Erythroblast (primary cell): ENCODE data around the gene SRGAP3.
A peak's percentile ranks its signal among the peaks of the same experiment; 100 is the strongest.

Experiments used
- DNase-seq, 2 experiments: peaks; one replicate each; lab custom pipeline; 2025; lab: John Stamatoyannopoulos, UW
- GATA1 ChIP-seq: IDR thresholded peaks from 2 replicates; pipeline ENCODE4 v1.6.1; 2011; ENCODE audit warnings: low read depth, mild to moderate bottlenecking, control low read depth, low read length, moderate library complexity
- POLR2A ChIP-seq: IDR thresholded peaks from 2 replicates; pipeline ENCODE4 v1.6.1; 2011; ENCODE audit warnings: mild to moderate bottlenecking, low read length

SRGAP3 gene

DNA sequence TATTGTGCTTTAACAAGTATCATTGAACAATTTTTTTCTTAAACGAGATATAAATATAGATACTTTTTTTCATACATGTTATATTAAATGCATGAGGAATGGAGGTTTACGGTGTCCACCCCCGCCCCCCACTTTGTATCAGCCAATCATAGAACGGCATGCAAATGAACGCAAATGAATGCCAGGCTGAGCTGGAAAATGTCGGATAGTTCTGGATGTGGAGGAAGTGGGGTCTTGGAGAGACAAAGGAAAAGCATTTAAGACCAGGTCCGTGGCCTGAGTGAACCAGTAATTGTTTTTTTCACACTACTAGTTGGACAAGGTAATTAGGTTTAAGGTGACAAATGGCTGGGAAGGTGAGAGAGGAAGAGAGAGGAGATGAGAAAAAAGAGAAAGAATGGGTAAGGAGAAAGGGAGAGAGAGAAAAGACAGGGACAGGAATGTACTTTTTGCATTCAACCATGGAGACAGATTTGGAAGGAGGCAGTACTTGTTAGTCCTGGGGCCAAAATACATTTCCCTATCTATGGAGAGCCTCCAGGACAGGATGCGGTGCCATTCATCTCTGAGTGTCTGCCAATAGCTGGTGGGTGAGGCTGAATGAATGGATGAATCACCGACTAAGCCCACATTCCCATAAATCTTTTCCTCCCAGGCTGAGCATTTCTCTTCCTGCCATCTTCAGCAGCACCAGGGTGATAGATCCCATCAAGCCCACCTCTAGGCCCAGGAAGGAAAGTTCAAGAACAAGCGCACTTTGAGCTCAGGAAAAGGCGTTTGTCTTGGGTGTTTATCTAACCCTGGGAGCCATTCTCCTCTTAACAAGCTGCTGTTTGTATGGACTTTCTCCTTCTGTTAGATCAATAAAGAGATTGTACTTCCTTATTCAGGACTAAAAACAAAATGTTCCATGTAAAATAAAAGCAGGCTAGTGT is 284.7 kb downstream of the SRGAP3 start:
- DNase-seq, result no peak
- TF ChIP-seq GATA1, result no peak
- no peak for TF ChIP-seq POLR2A

DNA sequence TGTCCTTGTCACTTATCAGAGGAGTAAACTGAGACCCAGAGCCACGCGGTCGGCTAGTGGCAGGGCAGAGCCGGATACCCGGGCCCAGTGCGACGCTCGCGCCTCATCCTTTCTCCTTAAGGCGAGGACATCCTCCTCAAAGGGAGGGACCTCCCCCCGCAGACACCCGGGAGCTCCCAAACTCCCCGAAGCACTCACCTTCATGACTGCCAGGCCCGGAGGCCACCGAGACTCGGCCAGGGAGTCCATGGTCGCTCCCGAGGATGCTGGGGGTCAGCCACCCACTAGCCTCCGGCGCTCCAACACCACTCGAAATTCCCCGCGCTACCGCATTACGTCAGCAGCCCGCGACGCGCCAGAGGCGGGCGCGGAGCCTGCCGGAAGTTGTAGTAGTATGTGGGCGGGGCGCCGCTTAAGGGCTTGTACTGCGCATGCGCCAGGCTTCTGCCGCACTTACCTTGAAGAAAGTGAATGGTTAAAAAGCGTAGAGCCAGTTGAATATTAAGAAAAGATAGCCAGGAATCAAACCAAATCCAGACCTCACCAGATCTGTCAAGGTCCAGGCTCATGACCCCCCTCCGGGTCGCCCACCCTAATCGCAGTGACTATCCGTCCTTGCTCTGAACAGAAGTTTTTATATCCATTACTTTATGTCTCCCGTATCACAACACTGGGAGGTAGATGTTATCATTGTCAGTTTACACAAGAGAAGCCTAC is 286.2 kb downstream of the SRGAP3 start, which contains the start of gene RAD18:
RAD18 (minus strand) TSS at position 336 of the 717 bp plus-strand sequence; CDS start at position 249, 87 bp downstream.
- peak; percentile 74 for TF ChIP-seq POLR2A
- TF ChIP-seq GATA1, result no peak
- peak; percentile 93 to 96 for DNase-seq

DNA sequence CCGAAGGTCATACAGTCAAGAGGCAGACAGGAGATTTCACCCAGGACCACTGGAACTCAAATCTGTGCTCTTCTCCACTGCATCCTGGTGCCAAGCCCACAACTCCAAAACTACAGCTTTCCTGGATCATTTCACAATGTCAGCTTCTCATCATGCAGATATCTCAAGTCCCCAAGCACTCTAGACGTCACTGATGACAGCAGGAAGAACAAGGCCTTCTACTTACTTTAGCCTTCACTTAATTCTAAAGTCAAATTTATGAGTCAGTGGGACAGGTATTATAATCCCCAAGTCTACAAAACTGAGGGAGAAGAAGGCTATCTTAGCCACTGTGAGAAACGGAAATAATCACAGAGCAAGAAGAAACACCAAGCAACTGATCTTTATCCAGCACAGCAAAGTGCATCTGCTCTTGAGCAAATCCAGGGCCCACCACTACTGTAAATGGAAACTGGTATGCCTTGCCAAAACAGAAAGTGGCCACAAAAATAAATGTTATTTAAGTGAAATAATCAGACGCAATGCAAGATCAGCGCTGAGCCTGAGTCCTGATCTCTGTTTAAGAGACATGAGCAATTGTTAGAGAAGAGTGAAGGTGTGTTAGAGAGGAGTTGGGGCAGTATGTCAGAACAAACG is 287.1 kb downstream of the SRGAP3 start:
- DNase-seq, result peak; percentile 58 to 62
- TF ChIP-seq GATA1 (no peak), POLR2A (no peak)

DNA sequence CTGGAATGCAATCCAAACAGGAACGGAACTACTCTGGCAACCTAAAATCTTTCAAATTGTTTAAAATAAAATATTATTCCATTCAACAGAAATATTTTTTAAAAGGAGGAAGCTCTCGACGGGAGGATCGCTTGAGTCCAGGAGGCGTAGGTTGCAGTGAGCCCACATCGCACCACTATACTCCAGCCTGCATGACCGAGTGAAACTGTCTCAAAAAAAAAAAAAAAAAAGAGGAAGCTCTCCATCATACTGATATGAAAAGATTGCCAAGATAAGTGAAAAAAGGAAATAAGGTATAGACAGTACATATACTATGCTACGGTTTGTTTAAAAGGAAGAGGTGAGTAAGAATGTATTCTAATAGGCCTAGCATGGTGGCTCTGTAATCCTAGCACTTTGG is 289.8 kb downstream of the SRGAP3 start:
- TF ChIP-seq POLR2A (no peak), GATA1 (no peak)
- DNase-seq, result no peak

DNA sequence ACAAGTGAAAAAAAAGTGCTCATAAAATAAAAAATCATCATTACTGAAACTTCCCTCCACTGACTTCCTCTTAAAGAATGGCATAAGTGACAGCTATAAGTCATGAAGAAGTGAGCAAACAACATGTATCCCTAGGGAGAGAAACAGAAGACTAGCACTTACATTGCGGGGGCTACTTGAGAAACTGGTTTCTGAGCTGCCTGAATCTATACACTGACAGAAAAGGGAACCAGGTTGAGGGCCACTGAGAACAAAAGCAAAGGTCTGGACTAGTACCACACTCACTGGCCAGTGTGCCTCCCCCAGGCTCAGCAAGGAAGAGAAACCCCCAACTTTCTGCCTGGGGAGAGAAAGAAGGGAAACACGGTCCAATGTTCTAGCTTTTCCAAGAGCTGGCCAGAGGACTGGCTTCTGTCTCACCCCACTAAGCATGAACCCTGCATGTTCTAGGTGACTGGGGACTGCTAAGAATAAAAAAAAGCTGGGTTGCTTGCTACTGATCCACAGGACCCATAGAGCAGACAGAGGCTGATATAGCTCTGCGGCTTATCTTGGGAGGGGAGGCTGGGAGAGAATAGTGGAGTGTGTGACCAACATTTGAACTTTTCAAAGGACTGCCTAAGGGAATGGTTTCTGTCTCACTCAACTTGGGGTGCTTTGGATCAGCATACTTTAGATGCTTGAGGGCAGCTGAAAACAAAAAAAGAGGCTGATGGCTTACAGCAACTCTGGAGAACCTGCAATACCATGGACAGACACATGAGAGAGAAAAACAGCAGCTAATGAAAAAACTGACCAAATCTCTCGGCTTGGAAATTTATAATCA is 294.3 kb downstream of the SRGAP3 start:
- DNase-seq, result no peak
- TF ChIP-seq GATA1 (no peak), POLR2A (no peak)

DNA sequence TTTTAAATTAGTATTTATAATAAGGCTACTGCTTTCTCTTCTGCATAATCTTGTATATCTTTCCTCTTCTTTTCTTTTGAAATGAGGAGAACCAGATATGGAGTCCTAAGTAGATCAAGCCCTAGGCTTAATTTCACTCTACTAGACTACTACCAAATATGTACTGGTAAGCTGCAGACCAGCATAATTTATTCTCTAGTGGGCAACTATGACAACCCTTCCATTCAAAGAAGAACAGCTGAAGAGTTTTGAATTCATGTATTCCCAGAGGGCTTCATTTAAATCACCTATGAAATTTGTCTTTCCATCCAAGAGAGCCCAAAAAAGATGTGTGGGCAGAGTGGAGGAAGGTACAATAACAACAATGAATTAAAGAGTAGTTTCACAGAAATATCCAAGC is 296.1 kb downstream of the SRGAP3 start:
- no peak for DNase-seq
- TF ChIP-seq GATA1, result no peak
- TF ChIP-seq POLR2A, result no peak

DNA sequence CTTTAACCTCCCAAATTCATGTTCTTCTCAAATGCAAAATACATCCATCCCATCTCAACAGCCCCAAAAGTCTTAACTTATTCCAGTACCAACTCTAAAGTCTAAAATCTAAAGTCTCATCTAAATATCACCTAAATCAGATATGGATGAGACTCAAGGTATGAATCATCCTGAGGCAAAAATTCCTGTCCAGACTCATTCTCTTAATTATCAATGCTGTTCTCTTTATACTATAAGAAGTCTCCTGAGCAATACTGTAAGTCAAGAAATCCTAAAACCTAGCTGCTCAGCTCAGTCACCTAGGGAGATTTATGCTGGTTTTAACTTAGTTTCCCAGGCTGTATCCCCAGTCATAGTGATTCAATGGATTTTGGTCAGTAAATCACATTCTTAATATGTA is 297.3 kb downstream of the SRGAP3 start:
- no peak for DNase-seq
- TF ChIP-seq GATA1, result no peak
- TF ChIP-seq POLR2A, result no peak

DNA sequence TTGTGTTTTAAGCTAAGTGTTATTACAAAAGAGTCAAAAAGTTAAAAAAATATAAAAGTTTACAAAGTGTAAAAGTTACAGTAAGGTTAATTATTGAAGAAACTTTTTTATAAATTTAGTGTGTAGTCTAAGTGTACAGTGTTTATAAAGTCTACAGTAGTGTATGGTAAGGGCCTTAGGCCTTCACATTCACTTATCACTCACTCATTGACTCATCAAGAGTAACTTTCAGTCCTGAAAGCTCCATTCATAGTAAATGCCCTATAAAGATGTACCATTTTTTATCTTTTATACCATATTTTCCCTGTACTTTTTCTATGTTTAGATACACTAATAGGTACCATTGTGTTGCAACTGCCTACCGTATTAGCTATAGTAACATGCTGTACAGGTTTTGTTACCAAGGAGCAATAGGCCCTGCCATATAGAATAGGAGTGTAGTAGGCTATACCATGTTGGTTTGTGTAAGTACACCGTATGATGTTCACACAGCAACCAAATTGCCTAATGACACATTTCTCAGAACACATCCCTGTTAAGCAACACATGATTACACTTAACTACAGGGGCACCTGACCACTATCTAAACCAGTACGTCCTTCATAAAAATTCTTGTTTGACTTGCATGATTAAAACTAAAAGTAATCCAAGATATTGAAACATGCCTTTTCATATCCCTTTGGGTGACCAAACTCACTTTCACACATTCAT is 303.4 kb downstream of the SRGAP3 start:
- DNase-seq, result no peak
- TF ChIP-seq GATA1, result no peak
- no peak for TF ChIP-seq POLR2A

DNA sequence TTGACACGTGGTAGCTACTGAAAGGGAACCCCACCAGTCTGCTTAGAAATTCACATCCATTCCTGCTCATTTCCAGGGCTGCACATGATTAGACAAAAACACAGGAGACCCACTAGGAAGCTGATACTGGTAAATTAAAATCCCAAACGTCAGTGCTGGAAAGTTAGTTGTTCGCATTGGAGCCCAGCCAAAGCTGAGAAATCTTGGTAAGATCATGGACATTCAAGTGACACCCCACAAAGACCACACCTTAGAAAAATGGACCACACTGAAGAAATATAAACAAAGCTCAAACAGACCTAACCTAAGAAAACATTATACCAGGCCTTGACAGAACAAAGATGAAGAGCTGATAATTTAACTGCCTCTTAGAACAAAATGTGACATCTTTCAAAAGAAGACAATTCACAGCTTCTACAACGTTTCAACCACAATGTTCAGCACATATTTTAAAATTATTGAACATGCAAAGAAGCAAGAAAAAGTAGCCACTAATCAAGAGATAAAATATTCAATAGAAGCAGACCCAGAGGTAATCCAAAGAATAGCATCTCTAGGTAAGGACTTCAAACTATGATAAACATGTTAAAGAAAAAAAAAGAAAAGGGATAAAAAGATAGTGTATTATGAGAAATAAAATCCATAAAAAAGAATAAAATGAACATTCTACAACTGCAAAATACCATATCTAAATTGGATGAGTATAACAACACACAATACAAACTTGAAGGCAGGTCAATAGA is 306.5 kb downstream of the SRGAP3 start:
- no peak for TF ChIP-seq GATA1
- TF ChIP-seq POLR2A, result no peak
- no peak for DNase-seq

DNA sequence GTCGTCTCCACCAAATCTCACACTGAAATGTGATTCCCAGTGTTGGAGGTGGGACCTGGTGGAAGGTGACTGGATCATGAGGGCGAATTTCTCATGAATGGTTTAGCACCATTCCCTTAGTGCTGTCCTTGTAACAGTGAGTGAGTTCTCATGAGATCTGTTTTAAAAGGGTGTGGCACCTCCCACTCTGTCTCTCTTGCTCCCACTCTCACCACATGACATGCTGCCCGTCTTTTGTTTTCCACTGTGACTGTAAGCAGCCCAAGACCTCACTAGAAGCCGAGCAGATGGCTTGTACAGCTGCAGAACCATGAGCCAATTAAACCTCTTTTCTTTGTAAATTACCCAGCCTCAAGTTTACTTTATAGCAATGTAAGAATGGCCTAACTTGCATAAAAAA is 307.3 kb downstream of the SRGAP3 start:
- TF ChIP-seq GATA1, result no peak
- no peak for TF ChIP-seq POLR2A
- no peak for DNase-seq

DNA sequence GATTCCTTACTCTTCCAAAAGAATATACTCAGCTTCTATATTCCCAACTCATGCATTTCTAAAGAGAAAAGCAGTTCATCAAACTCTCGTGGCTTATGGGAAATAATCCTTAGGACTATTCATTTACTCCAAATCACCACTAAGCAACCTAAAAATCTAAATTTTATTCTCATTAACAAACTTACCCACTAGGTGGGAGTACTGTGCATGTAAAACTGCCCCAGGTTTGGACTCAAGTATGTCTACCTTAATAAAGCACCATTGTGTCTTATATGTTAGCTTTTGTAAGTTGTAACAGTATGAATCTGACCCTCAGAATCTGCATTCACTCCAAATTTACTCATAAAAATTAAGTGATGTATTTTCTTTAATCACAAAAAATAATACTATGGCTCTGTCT is 311.4 kb downstream of the SRGAP3 start:
- TF ChIP-seq GATA1 (no peak), POLR2A (no peak)
- peak; percentile 26 to 28 for DNase-seq
